Caco-2 (cell line): ENCODE results near the gene PLEKHM1. TPM values are rescaled to one million over a fixed set of nuclear protein-coding genes. Genes with fewer than 3 reads are reported as not detected.
A peak's percentile ranks its signal among the peaks of the same experiment; 100 is the strongest.

Experiments
- BruUV-seq: library from RNA; stranded (reverse); fragments of 400-500 nt; replicated peaks from 2 replicates; lab custom pipeline; 2021; lab: Mats Ljungman, UMichigan
- CTCF ChIA-PET: fragments of 300-600 bp; sonication (Branson Sonifier 250); formaldehyde crosslinking; loops from one replicate; lab custom pipeline; 2022; ENCODE audit warnings: antibody characterized with exemption; lab: Charles Lee
- POLR2A ChIA-PET: fragments of 300-600 bp; sonication (Branson Sonifier 250); formaldehyde crosslinking; loops from one replicate; lab custom pipeline; 2022; ENCODE audit warnings: antibody characterized with exemption; lab: Charles Lee
- DNase-seq, 2 experiments: peaks; one replicate each; pipeline versions ENCODE4 v3.0.0 to v3.0.0-alpha.2; 2020 to 2022
- H3K27me3 ChIP-seq: replicated peaks from 2 replicates; pipeline ENCODE4 v1.6.0; 2011; ENCODE audit warnings: low read length; ENCODE audit not compliant: control insufficient read depth, insufficient read depth
- H3K36me3 ChIP-seq: 2 replicates; pipeline ENCODE4 v1.5.1; 2011; ENCODE audit warnings: low read length; ENCODE audit not compliant: control insufficient read depth, insufficient read depth
- H3K4me1 ChIP-seq: fragments of 250-450 bp; sonication (Bioruptor Pico); 2 replicates; pipeline ENCODE4 v1.5.1; 2020; ENCODE audit warnings: mild to moderate bottlenecking
- H3K4me3 ChIP-seq: 2 replicates; pipeline ENCODE4 v1.5.1; 2011; ENCODE audit warnings: low read depth, mild to moderate bottlenecking, control low read depth, low read length
- H3K9me3 ChIP-seq: fragments of 250-450 bp; sonication (Bioruptor Pico); 2 replicates; pipeline ENCODE4 v1.5.1; 2020; ENCODE audit warnings: mild to moderate bottlenecking, moderate library complexity
- H3K27ac Mint-ChIP-seq: one replicate; pipeline ENCODE4 v1.8.0; 2022; ENCODE audit warnings: mixed read lengths; ENCODE audit not compliant: unreplicated experiment
- H3K27me3 Mint-ChIP-seq: one replicate; pipeline ENCODE4 v1.8.0; 2022; ENCODE audit warnings: mixed read lengths; ENCODE audit not compliant: insufficient read depth, unreplicated experiment
- H3K36me3 Mint-ChIP-seq: one replicate; pipeline ENCODE4 v1.8.0; 2022; ENCODE audit warnings: mild to moderate bottlenecking, mixed read lengths; ENCODE audit not compliant: insufficient read depth, unreplicated experiment
- H3K4me1 Mint-ChIP-seq: one replicate; pipeline ENCODE4 v1.8.0; 2022; ENCODE audit warnings: low read depth, mixed read lengths; ENCODE audit not compliant: unreplicated experiment
- H3K4me3 Mint-ChIP-seq: one replicate; pipeline ENCODE4 v1.8.0; 2022; ENCODE audit warnings: mild to moderate bottlenecking, moderate library complexity, mixed read lengths; ENCODE audit not compliant: unreplicated experiment
- H3K9me3 Mint-ChIP-seq: one replicate; pipeline ENCODE4 v1.8.0; 2022; ENCODE audit warnings: mixed read lengths; ENCODE audit not compliant: unreplicated experiment
- intact Hi-C: fragments of 100-400 bp; cut with micrococcal nuclease; formaldehyde crosslinking; loops from one replicate; pipeline ENCODE4 v1.10.0; 2022; ENCODE audit not compliant: unreplicated experiment
- total RNA-seq: library from RNA; stranded (reverse); gene quantifications from 2 replicates; pipeline ENCODE4 v1.2.3, GENCODE V29; 2022
- TF ChIP-seq, protein P1 (sequence below), 2 experiments: fragments of 200-600 bp in 1 of 2; IDR thresholded peaks; 1 replicate in 1 of 2; 2 replicates in 1 of 2; pipeline versions ENCODE4 v1.5.1 to v1.8.0; 2011 to 2022; ENCODE audit warnings: antibody characterized with exemption in 1 of 2, control low read depth in 1 of 2, inconsistent platforms in 1 of 2, low read depth in 1 of 2, low read length in 1 of 2, mild to moderate bottlenecking in 1 of 2, moderate library complexity in 1 of 2; ENCODE audit not compliant: insufficient read depth in 1 of 2, severe bottlenecking in 1 of 2, unreplicated experiment in 1 of 2

The PLEKHM1 gene
- total RNA-seq, 1 experiment from 2014 or later = 30.4 TPM

DNA sequence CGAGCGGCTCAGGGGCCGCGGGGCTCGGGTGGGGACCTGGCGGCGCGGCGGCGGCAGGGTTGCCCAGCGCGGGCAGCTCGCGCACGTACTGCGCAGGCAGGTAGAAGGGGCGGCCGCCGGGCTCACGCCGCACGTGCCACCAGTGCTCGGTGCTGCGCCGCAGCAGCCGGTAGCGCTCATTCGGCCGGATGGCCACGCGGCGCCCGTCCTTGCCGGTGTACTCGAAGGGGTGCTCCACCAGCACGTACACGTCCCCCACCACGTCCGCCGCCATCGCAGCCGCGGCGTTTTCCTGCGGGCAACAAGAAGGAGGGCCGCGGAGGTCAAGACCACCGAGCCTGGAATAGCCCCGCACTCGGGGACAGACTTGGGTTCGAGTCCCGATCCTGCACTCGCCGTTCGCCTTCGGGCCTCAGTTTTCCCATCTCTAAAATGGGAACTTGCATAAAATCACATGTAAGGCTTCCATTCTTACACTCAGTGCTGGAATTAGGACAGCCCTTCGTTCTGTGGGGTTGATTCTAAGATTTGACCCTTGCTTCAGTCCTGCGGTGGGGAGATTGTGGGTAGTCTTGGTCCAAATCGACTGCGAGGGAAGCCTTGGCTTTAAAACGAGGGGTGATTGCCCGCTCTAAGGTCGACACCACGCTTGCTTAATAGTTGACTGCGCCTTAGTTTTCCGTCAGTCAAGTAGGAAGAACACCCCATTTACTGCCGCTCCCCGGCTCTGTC lies 60.3 kb downstream of the PLEKHM1 start:
- no peaks in the 10 kb centered on the region for H3K27me3 Mint-ChIP-seq
- peak overlapping the region; percentile 97 for H3K4me3 Mint-ChIP-seq
- H3K36me3 ChIP-seq = no peaks in the 10 kb centered on the region
- ChIA-PET POLR2A (interaction anchor here (0.9 kb wide), 1 partner anchor 61 kb away, joined by 8 read pairs; no protein-coding TSS in a partner anchor), CTCF (interaction anchor here (1.1 kb wide), 1 partner anchor 21 kb away, joined by 3 read pairs; no protein-coding TSS in a partner anchor)
- peak overlapping the region; percentile 88 for H3K27ac Mint-ChIP-seq
- no peaks in the 10 kb centered on the region for H3K9me3 ChIP-seq
- intact Hi-C loops = no loop called here
- no peaks in the 10 kb centered on the region for H3K9me3 Mint-ChIP-seq
- TF ChIP-seq, protein P1, sequence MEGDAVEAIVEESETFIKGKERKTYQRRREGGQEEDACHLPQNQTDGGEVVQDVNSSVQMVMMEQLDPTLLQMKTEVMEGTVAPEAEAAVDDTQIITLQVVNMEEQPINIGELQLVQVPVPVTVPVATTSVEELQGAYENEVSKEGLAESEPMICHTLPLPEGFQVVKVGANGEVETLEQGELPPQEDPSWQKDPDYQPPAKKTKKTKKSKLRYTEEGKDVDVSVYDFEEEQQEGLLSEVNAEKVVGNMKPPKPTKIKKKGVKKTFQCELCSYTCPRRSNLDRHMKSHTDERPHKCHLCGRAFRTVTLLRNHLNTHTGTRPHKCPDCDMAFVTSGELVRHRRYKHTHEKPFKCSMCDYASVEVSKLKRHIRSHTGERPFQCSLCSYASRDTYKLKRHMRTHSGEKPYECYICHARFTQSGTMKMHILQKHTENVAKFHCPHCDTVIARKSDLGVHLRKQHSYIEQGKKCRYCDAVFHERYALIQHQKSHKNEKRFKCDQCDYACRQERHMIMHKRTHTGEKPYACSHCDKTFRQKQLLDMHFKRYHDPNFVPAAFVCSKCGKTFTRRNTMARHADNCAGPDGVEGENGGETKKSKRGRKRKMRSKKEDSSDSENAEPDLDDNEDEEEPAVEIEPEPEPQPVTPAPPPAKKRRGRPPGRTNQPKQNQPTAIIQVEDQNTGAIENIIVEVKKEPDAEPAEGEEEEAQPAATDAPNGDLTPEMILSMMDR (IDR thresholded peaks at IDR 0.05; ENCODE audit: insufficient read depth in 1 of 2, low read depth in 1 of 2, low read length in 1 of 2, severe bottlenecking in 1 of 2, unreplicated experiment in 1 of 2) = no peak
- H3K36me3 Mint-ChIP-seq = peaks cover 4% of the 10 kb centered on the region
- H3K27me3 ChIP-seq = no peaks in the 10 kb centered on the region
- DNase-seq = no peak
- H3K4me1 Mint-ChIP-seq = peaks cover 9% of the 10 kb centered on the region
- peak overlapping the region; percentile 69 for H3K4me3 ChIP-seq
- 0 out of 2 replicates have a peak, but pooled peaks cover 7% of the 10 kb centered on the region for H3K4me1 ChIP-seq
- BruUV-seq = TSS peak; percentile 34

GRCh38 chr17:45429339-45430005 lies 61.0 kb downstream of the PLEKHM1 start:
- DNase-seq = no peak
- H3K36me3 ChIP-seq = no peaks in the 10 kb centered on the region
- H3K4me1 ChIP-seq = 0 out of 2 replicates have a peak, but pooled peaks cover 7% of the 10 kb centered on the region
- no peaks in the 10 kb centered on the region for H3K27me3 Mint-ChIP-seq
- TF ChIP-seq, protein P1 (IDR thresholded peaks at IDR 0.05; ENCODE audit: insufficient read depth in 1 of 2, low read depth in 1 of 2, low read length in 1 of 2, severe bottlenecking in 1 of 2, unreplicated experiment in 1 of 2) = no peak
- H3K27me3 ChIP-seq = no peaks in the 10 kb centered on the region
- no peak overlapping the region for H3K27ac Mint-ChIP-seq
- peaks cover 10% of the 10 kb centered on the region for H3K4me1 Mint-ChIP-seq
- H3K4me3 Mint-ChIP-seq = peak overlapping the region; percentile 31
- intact Hi-C loops = loop anchor here (5.0 kb wide), 1 partner anchor 197 kb away; no protein-coding TSS in a partner anchor
- peaks cover 4% of the 10 kb centered on the region for H3K36me3 Mint-ChIP-seq
- ChIA-PET POLR2A (no interaction called here), CTCF (interaction anchor here (1.1 to 1.8 kb wide), 3 partner anchors 182 to 211 kb away, joined by 3 to 5 read pairs (median 4); no protein-coding TSS in a partner anchor)
- no peak overlapping the region for H3K4me3 ChIP-seq
- H3K9me3 ChIP-seq = no peaks in the 10 kb centered on the region
- BruUV-seq = no TSS peak
- no peaks in the 10 kb centered on the region for H3K9me3 Mint-ChIP-seq

- H3K9me3 Mint-ChIP-seq = no peaks in the 10 kb centered on the region
- H3K4me3 Mint-ChIP-seq = peak overlapping the region; percentile 31
- Histone ChIP-seq H3K4me1 (0 out of 2 replicates have a peak, but pooled peaks cover 7% of the 10 kb centered on the region), H3K27me3 (no peaks in the 10 kb centered on the region), H3K4me3 (no peak overlapping the region), H3K36me3 (no peaks in the 10 kb centered on the region), H3K9me3 (no peaks in the 10 kb centered on the region)
- intact Hi-C loops = loop anchor here (5.0 kb wide), 1 partner anchor 197 kb away; no protein-coding TSS in a partner anchor
- CTCF ChIA-PET = interaction anchor here (0.6 to 1.8 kb wide), 6 partner anchors 13 to 534 kb away, joined by 3 to 6 read pairs (median 4); no protein-coding TSS in a partner anchor
- H3K4me1 Mint-ChIP-seq = peaks cover 16% of the 10 kb centered on the region
- peaks cover 4% of the 10 kb centered on the region for H3K36me3 Mint-ChIP-seq
- no TSS peak for BruUV-seq
- H3K27me3 Mint-ChIP-seq = no peaks in the 10 kb centered on the region
- H3K27ac Mint-ChIP-seq = no peak overlapping the region
- TF ChIP-seq, protein P1 (IDR thresholded peaks at IDR 0.05; ENCODE audit: insufficient read depth in 1 of 2, low read depth in 1 of 2, low read length in 1 of 2, severe bottlenecking in 1 of 2, unreplicated experiment in 1 of 2) = no peak
- POLR2A ChIA-PET = no interaction called here
- no peak for DNase-seq
Observed at GRCh38 chr17:45428931-45429338, 61.6 kb downstream of the PLEKHM1 start.
